GM19025 (cell line): ENCODE results near the gene FCGR2B.
"Not testable (repeated sequence)": the region's sequence is repeated elsewhere in the genome, so short reads cannot be mapped to it uniquely, and the experiment has no call there.

Experiments
- ATAC-seq: cut with Tn5 transposase; IDR thresholded peaks from one replicate; pipeline ENCODE4 v1.9.1; 2021; ENCODE audit warnings: mild to moderate bottlenecking, low read depth, moderate library complexity; ENCODE audit not compliant: unreplicated experiment

Gene FCGR2B

GRCh38 chr1:161644855-161645254 lies 18.1 kb upstream of the FCGR2B start:
- ATAC-seq: not testable (repeated sequence)

GRCh38 chr1:161647507-161648360 lies 15.2 kb upstream of the FCGR2B start:
- not testable (repeated sequence) for ATAC-seq

GRCh38 chr1:161653541-161653940 lies 9.4 kb upstream of the FCGR2B start:
- not testable (repeated sequence) for ATAC-seq

- ATAC-seq: not testable (repeated sequence)
These were observed 9.0 kb upstream of the FCGR2B start for GRCh38 chr1:161653971-161654370.

GRCh38 chr1:161658524-161658923 lies 4.4 kb upstream of the FCGR2B start:
- not testable (repeated sequence) for ATAC-seq

- not testable (repeated sequence) for ATAC-seq
These were observed 1.2 kb upstream of the FCGR2B start for GRCh38 chr1:161661660-161662311.

- not testable (repeated sequence) for ATAC-seq
These were observed 626 bp downstream of the FCGR2B start for GRCh38 chr1:161663569-161663968.

- ATAC-seq: not testable (repeated sequence)
These were observed 1.7 kb downstream of the FCGR2B start for GRCh38 chr1:161664689-161665088.

- not testable (repeated sequence) for ATAC-seq
These were observed 8.4 kb downstream of the FCGR2B start for GRCh38 chr1:161671045-161672020.

- not testable (repeated sequence) for ATAC-seq
These were observed 10.5 kb downstream of the FCGR2B start for GRCh38 chr1:161673437-161673836.

GRCh38 chr1:161674447-161674846 lies 11.5 kb downstream of the FCGR2B start:
- not testable (repeated sequence) for ATAC-seq

GRCh38 chr1:161674908-161675307 lies 12.0 kb downstream of the FCGR2B start:
- not testable (repeated sequence) for ATAC-seq

GRCh38 chr1:161676441-161676840 lies 13.5 kb downstream of the FCGR2B start:
- no peak for ATAC-seq

- no peak for ATAC-seq
These were observed 14.2 kb downstream of the FCGR2B start for GRCh38 chr1:161676958-161677689.

GRCh38 chr1:161678500-161678899 lies 15.6 kb downstream of the FCGR2B start:
- ATAC-seq: no peak

- ATAC-seq: no peak
These were observed 18.9 kb downstream of the FCGR2B start for GRCh38 chr1:161681879-161682278.

GRCh38 chr1:161688946-161689345 lies 26.0 kb downstream of the FCGR2B start:
- no peak for ATAC-seq

GRCh38 chr1:161691846-161692245 lies 28.9 kb downstream of the FCGR2B start:
- no peak for ATAC-seq

- ATAC-seq: not testable (repeated sequence)
These were observed 30.2 kb downstream of the FCGR2B start for GRCh38 chr1:161693020-161693712.
